GM18511 (cell line): ENCODE measurements around the gene RNF169.

Experiments
- ATAC-seq: cut with Tn5 transposase; IDR thresholded peaks from one replicate; pipeline ENCODE4 v1.9.1; 2021; ENCODE audit warnings: mild to moderate bottlenecking, moderate library complexity; ENCODE audit not compliant: unreplicated experiment

Gene RNF169

DNA sequence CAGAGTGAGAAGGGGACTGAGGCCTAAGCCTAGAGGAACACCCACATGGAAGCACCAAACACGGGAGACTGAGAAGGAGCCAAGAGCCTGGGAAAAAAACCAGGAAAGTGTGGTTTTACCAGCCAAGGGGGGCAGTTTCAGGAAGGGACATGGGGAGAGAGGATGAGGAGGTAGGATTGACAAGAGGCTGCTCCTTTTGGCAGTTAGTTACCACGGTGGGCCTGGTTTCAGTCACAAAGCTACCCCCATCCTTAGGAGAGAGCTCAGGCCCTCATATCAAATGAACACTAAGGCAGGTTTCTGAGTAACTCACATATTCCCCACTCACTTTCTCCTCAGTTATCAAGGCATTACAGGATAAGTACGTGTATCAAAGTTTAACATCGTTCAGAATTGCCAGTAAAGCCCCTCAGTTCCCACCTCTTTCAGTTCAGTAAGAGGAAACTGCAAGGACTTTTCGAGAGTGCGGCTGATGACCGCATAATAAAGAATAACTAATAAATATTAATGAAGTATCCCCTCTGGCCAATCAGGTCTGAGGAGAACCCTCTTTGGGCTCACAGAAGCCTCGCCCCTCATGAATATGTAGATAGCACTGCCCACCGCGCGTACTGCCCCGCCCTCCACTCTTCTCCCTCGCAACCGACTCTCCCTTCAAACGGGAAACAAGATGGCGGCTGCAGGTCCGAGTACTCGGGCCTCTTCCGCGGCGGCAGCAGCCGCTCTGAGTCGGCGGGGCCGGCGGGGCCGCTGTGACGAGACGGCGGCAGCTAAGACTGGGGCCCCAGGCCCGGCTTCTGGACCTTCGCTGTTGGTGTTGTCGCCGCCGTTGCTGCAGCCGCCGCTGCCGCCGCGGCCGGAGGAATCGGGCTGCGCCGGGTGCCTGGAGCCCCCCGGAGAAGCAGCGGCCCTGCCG, at the start of gene RNF169:
RNF169 (plus strand) TSS at position 639 of the 916 bp plus-strand sequence; CDS start at position 671, 32 bp downstream.
- peak; percentile 99 for ATAC-seq

DNA sequence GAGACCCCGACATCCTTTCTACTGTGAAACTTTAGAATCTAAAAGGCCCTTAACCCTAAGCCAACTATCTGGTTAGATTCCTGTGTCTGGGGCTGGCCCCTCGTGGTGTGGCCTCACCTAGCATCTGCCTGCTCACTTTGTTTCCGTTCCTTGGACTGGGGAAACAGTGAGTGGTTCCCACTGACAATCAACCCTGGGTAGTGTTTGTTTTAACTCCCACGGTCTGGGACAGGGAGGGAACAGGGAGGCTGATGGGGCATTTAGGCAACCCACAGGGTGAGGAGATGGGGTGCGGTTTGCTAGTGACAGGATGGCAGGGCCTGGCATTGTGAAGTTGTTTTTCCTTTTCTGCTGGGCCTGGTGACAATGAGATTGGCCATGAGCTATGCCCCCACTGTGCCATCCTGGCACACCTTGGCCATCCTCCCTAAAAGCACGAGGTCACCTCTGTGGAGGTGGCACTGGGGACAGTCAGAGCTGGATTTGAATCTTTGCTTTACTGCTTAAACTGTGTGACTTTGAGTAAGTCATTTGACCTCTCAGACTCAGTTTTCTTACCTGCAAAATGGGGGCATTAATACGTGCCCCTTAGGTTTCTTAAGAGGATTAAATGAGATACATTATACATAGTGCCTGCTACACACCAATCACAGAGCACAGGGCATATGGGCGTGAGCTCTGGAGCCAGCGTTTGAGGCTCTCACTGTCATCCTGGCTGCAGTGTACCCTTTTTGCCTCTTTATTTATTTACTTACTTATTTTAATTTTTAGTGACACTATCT, 48.8 kb upstream of the RNF169 start:
- no peak for ATAC-seq

DNA sequence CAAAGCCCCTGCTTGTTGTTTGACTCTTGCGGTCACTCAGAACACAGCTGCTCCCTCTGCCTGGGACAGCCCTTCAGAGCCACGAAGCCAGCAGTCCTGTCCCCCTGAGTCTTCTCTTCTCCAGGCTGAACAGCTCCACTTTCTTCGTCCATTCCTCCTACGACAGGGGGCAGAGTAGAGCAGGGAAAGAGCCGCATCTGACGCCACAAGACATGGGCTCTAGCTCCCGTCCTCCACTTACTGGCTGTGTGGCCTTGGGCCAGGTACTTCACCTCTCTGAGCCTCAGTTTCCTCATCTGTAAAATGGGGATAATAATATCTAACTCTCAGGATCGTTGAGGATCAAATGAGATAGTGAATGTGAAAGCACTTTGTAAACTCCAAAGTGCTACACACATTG, 47.3 kb upstream of the RNF169 start:
- ATAC-seq: no peak

GRCh38 chr11:74702383-74703007, 46.2 kb upstream of the RNF169 start:
- peak; percentile 58 for ATAC-seq

DNA sequence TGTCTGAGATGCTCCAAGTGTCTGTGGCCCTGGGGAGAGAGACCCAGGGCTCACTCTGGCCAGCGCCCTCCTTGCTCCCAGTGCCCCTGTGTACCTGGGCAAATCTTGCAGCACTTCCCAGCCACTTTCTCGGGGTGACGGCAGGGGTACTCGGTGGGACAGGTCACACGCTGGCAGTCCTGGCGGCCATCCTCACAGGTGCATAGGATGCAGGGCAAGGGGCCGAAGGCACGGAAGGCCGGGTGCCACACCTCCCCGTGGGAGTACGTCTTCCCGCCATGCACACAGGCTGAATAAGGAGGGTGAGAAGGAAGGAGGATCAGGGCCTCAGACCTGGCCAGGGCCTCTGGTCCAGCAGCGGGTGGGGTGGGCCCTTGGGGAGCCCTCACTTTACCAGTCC, 45.4 kb upstream of the RNF169 start:
- ATAC-seq: no peak

GRCh38 chr11:74707182-74707581, 41.5 kb upstream of the RNF169 start:
- no peak for ATAC-seq

GRCh38 chr11:74707602-74708510, 40.8 kb upstream of the RNF169 start:
- no peak for ATAC-seq

GRCh38 chr11:74709175-74709574, 39.5 kb upstream of the RNF169 start:
- ATAC-seq: no peak

- no peak for ATAC-seq
Observed at GRCh38 chr11:74710281-74710938, 38.2 kb upstream of the RNF169 start.

DNA sequence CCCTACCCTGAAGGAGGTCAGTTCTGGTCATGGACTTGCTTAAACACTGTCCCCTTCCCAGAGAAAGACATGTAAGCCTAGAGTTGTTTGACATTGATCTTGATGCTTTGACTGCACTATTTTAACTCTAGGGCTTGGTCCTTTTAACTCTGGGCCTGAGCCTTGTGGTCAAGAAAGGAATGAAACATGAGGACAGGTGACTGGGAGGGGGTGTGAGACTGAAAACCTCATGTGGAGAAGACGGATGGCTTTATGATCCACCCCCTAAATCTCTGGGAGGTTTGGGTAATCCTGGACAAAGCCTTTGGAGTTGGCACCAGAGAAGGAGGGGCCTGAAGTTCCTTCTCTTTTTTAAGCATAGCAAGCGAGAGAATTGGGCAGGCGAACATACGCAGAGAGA, 35.0 kb upstream of the RNF169 start:
- ATAC-seq: no peak

DNA sequence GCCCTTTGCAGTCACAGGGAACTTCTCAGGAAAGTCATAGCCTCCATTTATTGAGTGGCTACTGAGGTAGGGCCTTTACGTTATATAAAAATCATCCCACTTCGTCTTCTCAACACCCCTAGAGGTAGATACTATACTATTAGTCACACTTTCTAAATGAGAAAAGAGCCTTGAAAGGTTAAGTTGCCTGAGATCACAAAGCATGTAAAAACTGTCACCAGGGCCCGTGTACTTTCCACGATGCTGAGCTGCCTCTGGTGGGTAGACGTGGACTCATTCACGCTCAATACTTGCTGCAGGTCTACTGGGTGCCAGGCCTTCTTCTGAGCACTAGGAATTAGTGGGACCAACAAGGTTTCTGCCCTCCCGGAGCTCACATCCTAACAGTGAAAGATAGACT, 33.7 kb upstream of the RNF169 start:
- no peak for ATAC-seq

- ATAC-seq: no peak
Observed at GRCh38 chr11:74717221-74717969, 31.3 kb upstream of the RNF169 start.

- ATAC-seq: no peak
Observed at GRCh38 chr11:74719011-74719410, 29.6 kb upstream of the RNF169 start.

DNA sequence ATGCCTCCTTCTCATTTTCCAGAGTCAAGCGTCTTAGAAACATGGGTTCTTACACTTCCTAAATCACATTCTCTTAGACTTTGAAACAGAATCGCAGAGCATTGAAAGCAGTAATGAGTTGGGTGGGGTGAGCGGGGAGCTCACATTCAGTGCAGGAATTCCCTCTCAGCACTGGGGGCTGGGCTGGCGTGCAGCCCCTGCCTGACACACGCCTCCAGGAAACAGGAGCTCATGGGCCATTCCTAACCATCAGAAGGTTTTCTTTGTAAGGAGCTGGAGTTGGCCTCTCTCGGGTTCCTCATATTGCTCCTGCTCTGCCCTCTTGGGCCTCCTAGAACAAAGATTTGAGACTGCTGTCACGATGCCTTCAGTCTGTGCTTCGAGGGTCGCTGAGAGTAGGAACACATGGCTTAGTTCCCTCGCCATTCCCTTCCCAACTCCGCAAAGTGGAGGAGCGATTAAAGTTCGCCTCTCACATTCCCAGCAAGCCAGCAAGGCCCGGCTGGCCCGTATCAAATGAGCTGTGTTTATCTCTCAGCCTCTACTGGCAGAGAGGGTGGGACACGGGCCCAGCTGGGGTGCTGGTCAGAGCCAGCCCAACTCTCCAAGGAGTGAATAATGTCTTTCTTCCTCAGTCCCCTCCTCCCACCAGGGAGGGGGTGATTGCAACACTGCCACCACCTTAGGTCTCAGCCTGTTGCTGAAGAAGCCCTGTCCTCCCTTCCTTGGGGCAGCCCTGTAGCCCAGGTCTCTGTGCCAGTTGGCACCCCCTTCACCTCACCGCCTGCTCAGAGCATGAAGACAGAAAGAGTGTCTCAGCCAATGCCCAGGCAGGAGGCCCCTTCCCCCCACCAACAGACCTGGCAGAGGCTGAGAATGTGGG, 27.8 kb upstream of the RNF169 start:
- ATAC-seq: no peak

DNA sequence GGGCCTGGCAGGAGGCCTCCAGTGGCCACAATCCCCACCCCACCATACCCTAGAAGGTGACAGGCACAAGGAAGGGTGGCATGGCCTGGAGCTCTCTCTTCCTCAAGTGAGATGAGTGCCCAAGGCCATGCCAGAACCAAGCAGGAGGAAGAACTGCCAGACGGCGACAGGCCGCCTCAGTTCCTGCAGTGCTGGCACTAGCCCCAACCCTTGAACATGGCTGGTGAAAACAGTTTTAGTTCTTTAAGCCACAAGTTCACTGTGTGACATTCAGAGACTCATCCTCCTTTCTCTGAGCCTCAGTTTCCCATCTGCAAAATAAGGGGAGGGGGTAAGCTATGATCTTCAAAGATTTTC, 27.2 kb upstream of the RNF169 start:
- no peak for ATAC-seq

- ATAC-seq: no peak
Observed at GRCh38 chr11:74723511-74723910, 25.1 kb upstream of the RNF169 start.

GRCh38 chr11:74725701-74726100, 22.9 kb upstream of the RNF169 start:
- ATAC-seq: no peak

- ATAC-seq: peak; percentile 92
Observed at GRCh38 chr11:74726547-74727182, 22.0 kb upstream of the RNF169 start.
